GM10248 (cell line): ENCODE data around the gene SH2D2A.

Experiments used
- CTCF ChIA-PET: fragments of 300-600 bp; sonication (Branson Sonifier 250); formaldehyde crosslinking; extraction: SDS; loops from one replicate; lab custom pipeline; 2021; ENCODE audit warnings: antibody characterized with exemption; lab: Yijun Ruan, JAX
- POLR2A ChIA-PET: fragments of 350-650 bp; sonication (Branson Sonifier 250); formaldehyde crosslinking; extraction: SDS; loops from one replicate; lab custom pipeline; 2020; ENCODE audit warnings: antibody characterized with exemption; lab: Yijun Ruan, JAX
- DNase-seq: peaks from one replicate; pipeline ENCODE4 v3.0.0; 2012; ENCODE audit errors: extremely low spot score
- TF ChIP-seq, protein P1 (sequence below): IDR thresholded peaks from 2 replicates; pipeline ENCODE4 v1.5.1; 2012; ENCODE audit warnings: mild to moderate bottlenecking, low read depth; ENCODE audit errors: extremely low read depth, missing control alignments, control extremely low read depth

SH2D2A gene

GRCh38 chr1:156788136-156788535 is 28.5 kb downstream of the SH2D2A start:
- TF ChIP-seq, protein P1, sequence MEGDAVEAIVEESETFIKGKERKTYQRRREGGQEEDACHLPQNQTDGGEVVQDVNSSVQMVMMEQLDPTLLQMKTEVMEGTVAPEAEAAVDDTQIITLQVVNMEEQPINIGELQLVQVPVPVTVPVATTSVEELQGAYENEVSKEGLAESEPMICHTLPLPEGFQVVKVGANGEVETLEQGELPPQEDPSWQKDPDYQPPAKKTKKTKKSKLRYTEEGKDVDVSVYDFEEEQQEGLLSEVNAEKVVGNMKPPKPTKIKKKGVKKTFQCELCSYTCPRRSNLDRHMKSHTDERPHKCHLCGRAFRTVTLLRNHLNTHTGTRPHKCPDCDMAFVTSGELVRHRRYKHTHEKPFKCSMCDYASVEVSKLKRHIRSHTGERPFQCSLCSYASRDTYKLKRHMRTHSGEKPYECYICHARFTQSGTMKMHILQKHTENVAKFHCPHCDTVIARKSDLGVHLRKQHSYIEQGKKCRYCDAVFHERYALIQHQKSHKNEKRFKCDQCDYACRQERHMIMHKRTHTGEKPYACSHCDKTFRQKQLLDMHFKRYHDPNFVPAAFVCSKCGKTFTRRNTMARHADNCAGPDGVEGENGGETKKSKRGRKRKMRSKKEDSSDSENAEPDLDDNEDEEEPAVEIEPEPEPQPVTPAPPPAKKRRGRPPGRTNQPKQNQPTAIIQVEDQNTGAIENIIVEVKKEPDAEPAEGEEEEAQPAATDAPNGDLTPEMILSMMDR = no peak
- ChIA-PET CTCF (interaction anchor here (0.8 to 2.4 kb wide), 5 partner anchors 8 to 72 kb away, joined by 3 to 7 read pairs (median 5); partner anchors contain the start of gene NTRK1), POLR2A (no interaction called here)
- DNase-seq = no peak

DNA sequence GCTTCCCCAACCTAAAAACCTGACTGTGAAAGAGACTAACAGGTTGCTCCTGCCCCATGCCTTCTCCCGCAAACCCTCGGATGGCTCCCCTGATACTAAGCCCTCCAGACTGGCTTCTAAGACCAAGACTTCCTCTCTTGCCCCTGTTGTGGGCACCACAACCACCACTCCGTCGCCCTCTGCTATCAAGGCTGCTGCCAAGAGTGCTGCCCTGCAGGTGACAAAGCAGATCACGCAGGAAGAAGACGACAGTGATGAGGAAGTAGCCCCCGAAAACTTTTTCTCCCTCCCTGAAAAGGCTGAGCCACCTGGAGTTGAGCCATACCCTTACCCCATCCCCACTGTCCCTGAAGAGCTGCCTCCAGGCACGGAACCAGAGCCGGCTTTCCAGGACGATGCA is 30.0 kb downstream of the SH2D2A start:
- ChIA-PET POLR2A (no interaction called here), CTCF (interaction anchor here (1.3 to 2.4 kb wide), 3 partner anchors 10 to 60 kb away, joined by 4 to 7 read pairs (median 4); no protein-coding TSS in a partner anchor)
- TF ChIP-seq, protein P1 = no peak
- no peak for DNase-seq

GRCh38 chr1:156785458-156785857 is 31.2 kb downstream of the SH2D2A start:
- CTCF ChIA-PET = interaction anchor here (0.9 to 2.9 kb wide), 8 partner anchors 9 to 124 kb away, joined by 3 to 14 read pairs (median 5); partner anchors contain the start of gene NTRK1
- TF ChIP-seq, protein P1 = no peak
- POLR2A ChIA-PET = interaction anchor here (0.6 kb wide), 1 partner anchor 56 kb away, joined by 3 read pairs; no protein-coding TSS in a partner anchor
- no peak for DNase-seq

DNA sequence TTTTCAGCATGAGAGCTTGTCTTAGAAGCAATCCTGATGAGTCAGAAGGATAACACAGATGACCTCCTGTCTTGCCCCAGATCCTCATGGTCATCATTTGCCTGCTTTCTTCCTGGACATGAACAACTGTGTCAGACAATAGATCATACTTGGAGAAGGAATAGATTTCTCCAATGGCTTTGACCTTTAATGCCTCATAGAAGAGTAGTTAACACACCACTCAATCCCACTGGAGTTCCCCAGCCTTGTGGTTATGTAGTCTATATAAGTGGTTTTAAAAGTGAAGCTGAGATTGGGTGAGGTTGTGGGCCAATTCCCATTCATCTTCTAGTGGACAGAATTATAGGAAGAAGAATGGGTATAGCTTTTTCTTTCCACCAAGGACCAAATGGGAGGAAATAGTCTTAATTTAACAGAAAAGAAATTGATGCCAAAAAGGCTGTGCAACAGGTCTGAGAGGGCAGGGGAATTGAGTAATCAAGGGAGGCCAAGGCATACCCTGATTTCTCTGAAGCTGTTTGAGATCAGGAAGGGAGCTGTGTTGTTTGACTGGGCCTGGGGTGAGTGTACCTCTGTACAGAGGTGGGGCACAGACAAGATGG is 35.0 kb downstream of the SH2D2A start:
- no peak for DNase-seq
- TF ChIP-seq, protein P1 = no peak
- CTCF ChIA-PET = interaction anchor here (0.9 to 2.4 kb wide), 9 partner anchors 9 to 154 kb away, joined by 3 to 12 read pairs (median 8); partner anchors contain the start of gene NTRK1
- POLR2A ChIA-PET = no interaction called here

DNA sequence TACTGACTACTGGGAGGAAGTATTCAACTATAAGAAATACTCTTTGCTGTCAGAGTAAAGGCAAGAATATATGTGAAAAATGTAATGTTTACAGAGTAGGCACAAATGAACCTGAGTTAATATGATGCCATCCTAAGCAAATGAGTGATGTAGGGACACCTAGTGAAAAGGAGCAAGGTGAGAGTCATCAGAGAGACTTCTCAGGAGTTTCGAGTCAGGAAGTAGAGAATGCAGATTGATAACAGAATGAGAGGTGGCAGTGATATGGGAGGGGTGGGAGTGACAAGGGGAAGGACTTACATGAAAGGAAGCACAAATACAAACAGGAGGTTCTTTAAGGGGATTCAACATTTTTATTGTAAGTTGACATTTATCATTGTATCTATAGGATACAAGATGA is 39.1 kb downstream of the SH2D2A start:
- TF ChIP-seq, protein P1 = no peak
- ChIA-PET POLR2A (no interaction called here), CTCF (interaction anchor here (1.3 to 3.5 kb wide), 3 partner anchors 52 to 108 kb away, joined by 3 to 15 read pairs (median 3); no protein-coding TSS in a partner anchor)
- no peak for DNase-seq

DNA sequence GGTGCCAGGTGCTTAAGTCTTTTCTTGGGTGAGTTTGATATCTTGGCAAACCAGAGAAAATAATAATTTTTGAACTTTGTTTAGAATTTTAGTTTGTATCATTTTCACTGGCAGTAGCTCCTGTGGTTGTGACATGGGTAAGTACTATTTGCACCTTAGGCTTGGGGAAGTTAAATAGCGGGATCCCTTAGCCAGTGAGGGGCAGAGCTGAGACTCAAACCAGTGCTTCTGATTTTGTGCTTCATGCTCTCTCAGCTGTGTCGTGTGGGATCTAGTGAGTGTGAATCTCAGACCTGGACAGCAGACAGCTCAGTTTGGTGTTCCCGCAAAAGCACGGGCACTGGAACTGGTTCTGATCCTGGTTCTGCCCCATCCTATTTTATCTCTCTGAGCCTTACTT is 39.7 kb downstream of the SH2D2A start:
- POLR2A ChIA-PET = no interaction called here

More for the DNA sequence above, 39.7 kb downstream of the SH2D2A start:
- TF ChIP-seq, protein P1 = no peak
- no peak for DNase-seq
- CTCF ChIA-PET = interaction anchor here (1.0 to 3.5 kb wide), 4 partner anchors 51 to 108 kb away, joined by 3 to 15 read pairs (median 4); no protein-coding TSS in a partner anchor
